Measurements from ENCODE around the gene HES1. TPM values are rescaled to one million over a fixed set of nuclear protein-coding genes. Genes with fewer than 3 reads are reported as not detected.
A peak's percentile ranks its signal among the peaks of the same experiment; 100 is the strongest.

The HES1 gene
- total and polyA plus RNA-seq, 9 of the 15 experiments (the other 6 are each of a cell fraction or from before 2014, with no cell fraction given) = 3.4 to 37.0 (median 19.3) TPM

- TF ChIP-seq RERE (CRISPR knock-in tag; IDR thresholded peaks at IDR 0.05; ENCODE audit: borderline replicate concordance) (no peak), IFI16 (CRISPR knock-in tag; IDR thresholded peaks at IDR 0.05) (no peak), ZKSCAN8 (CRISPR knock-in tag; IDR thresholded peaks at IDR 0.05) (0 out of 2 replicates have a peak, but pooled peaks have one; percentile 44), EP300 (IDR thresholded peaks at IDR 0.05; ENCODE audit: low read length) (no peak), AFF4 (CRISPR knock-in tag; IDR thresholded peaks at IDR 0.05) (0 out of 2 replicates have a peak, but pooled peaks have one; percentile 20)
Measured at GRCh38 chr3:194138732-194139070, 2.8 kb downstream of the HES1 start (continued).
